SK-N-SH treated with all-trans-retinoic acid at 6 μM for 48 hours (cell line): Measurements from ENCODE around the gene SIL1.

Experiments
- ESRRG ChIP-seq: fragments of 250-450 bp; sonication (Bioruptor Pico); IDR thresholded peaks from 2 replicates; pipeline ENCODE4 v1.6.1; 2021; ENCODE audit warnings: mild to moderate bottlenecking
- GLIS3 ChIP-seq: fragments of 250-450 bp; sonication (Bioruptor Pico); IDR thresholded peaks from 2 replicates; pipeline ENCODE4 v1.5.0; 2020; ENCODE audit warnings: mild to moderate bottlenecking, moderate library complexity
- PPARA ChIP-seq: fragments of 250-450 bp; sonication (Bioruptor Pico); IDR thresholded peaks from 2 replicates; pipeline ENCODE4 v1.5.0; 2020; ENCODE audit warnings: mild to moderate bottlenecking, borderline replicate concordance
- SNAI2 ChIP-seq: fragments of 250-450 bp; sonication (Bioruptor Pico); IDR thresholded peaks from 2 replicates; pipeline ENCODE4 v1.5.0; 2020; ENCODE audit warnings: mild to moderate bottlenecking, moderate library complexity
- TOX ChIP-seq: fragments of 250-450 bp; sonication (Bioruptor Pico); IDR thresholded peaks from 2 replicates; pipeline ENCODE4 v1.8.0; 2021; ENCODE audit warnings: mild to moderate bottlenecking, moderate library complexity, borderline replicate concordance
- TSHZ2 ChIP-seq: fragments of 250-450 bp; sonication (Bioruptor Pico); IDR thresholded peaks from 2 replicates; pipeline ENCODE4 v1.5.0; 2020; ENCODE audit warnings: mild to moderate bottlenecking, moderate library complexity
- ZFP3 ChIP-seq: fragments of 250-450 bp; sonication (Bioruptor Pico); IDR thresholded peaks from 2 replicates; pipeline ENCODE4 v1.5.0; 2020; ENCODE audit warnings: mild to moderate bottlenecking, moderate library complexity
- ZFP30 ChIP-seq: fragments of 450-650 bp; formaldehyde crosslinking; IDR thresholded peaks from 2 replicates; pipeline ENCODE4 v1.5.0; 2022; ENCODE audit warnings: mild to moderate bottlenecking, moderate library complexity
- ZNF565 ChIP-seq: fragments of 450-650 bp; formaldehyde crosslinking; conservative IDR thresholded peaks from 2 replicates; pipeline ENCODE4 v1.5.0; 2020; ENCODE audit warnings: low read depth, mild to moderate bottlenecking, moderate library complexity
- ZNF8 ChIP-seq: fragments of 450-650 bp; formaldehyde crosslinking; IDR thresholded peaks from 2 replicates; pipeline ENCODE4 v1.5.0; 2020; ENCODE audit warnings: mild to moderate bottlenecking, moderate library complexity
- TF ChIP-seq, protein P1 (sequence below): fragments of 250-450 bp; sonication (Bioruptor Pico); IDR thresholded peaks from 2 replicates; pipeline ENCODE4 v1.5.1; 2020; ENCODE audit warnings: low read depth, mild to moderate bottlenecking, moderate library complexity
- TF ChIP-seq, protein P2 (sequence below): fragments of 250-450 bp; sonication (Bioruptor Pico); IDR thresholded peaks from 2 replicates; pipeline ENCODE4 v1.8.0; 2021; ENCODE audit warnings: low read depth, mild to moderate bottlenecking, moderate library complexity, borderline replicate concordance
- TF ChIP-seq, protein P3 (sequence below): fragments of 250-450 bp; sonication (Bioruptor Pico); IDR thresholded peaks from 2 replicates; pipeline ENCODE4 v1.8.0; 2020; ENCODE audit warnings: mild to moderate bottlenecking, moderate library complexity, borderline replicate concordance

DNA sequence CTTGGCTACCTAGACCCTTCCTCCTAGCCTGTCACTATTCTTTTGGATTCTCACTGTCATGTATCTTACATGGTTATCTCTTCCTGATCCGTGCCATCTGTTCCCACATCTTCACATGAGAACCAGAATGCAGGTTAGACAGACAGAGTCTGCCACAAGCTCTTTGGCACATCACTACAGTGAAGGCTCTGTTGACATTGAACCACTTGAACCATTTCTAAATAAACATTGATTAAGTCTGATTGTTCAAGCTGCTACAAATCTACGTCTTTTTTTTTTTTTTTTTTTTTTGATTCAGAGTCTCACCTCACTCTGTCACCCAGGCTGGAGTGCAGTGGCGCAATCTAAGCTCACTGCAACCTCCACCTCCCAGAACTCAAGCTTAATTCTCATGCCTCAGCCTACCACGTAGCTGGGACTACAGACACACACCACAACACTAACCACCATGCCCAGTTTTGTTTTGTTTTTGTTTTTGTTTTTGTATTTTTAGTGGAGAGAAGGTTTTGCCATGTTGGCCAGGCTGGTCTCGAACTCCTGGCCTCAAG is 237.9 kb downstream of the SIL1 start:
- TF ChIP-seq, protein P1, sequence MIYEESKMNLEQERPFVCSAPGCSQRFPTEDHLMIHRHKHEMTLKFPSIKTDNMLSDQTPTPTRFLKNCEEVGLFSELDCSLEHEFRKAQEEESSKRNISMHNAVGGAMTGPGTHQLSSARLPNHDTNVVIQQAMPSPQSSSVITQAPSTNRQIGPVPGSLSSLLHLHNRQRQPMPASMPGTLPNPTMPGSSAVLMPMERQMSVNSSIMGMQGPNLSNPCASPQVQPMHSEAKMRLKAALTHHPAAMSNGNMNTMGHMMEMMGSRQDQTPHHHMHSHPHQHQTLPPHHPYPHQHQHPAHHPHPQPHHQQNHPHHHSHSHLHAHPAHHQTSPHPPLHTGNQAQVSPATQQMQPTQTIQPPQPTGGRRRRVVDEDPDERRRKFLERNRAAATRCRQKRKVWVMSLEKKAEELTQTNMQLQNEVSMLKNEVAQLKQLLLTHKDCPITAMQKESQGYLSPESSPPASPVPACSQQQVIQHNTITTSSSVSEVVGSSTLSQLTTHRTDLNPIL: no peak
- TF ChIP-seq ZFP3 (CRISPR knock-in tag) (no peak), TOX (CRISPR knock-in tag) (no peak), SNAI2 (CRISPR knock-in tag) (no peak), ZFP30 (CRISPR knock-in tag) (no peak), ZNF8 (no peak), TSHZ2 (CRISPR knock-in tag) (no peak), ESRRG (CRISPR knock-in tag) (no peak), ZNF565 (CRISPR knock-in tag) (no peak), PPARA (CRISPR knock-in tag) (no peak), GLIS3 (CRISPR knock-in tag) (no peak)
- TF ChIP-seq, protein P2, sequence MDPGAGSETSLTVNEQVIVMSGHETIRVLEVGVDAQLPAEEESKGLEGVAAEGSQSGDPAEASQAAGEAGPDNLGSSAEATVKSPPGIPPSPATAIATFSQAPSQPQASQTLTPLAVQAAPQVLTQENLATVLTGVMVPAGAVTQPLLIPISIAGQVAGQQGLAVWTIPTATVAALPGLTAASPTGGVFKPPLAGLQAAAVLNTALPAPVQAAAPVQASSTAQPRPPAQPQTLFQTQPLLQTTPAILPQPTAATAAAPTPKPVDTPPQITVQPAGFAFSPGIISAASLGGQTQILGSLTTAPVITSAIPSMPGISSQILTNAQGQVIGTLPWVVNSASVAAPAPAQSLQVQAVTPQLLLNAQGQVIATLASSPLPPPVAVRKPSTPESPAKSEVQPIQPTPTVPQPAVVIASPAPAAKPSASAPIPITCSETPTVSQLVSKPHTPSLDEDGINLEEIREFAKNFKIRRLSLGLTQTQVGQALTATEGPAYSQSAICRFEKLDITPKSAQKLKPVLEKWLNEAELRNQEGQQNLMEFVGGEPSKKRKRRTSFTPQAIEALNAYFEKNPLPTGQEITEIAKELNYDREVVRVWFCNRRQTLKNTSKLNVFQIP: no peak
- TF ChIP-seq, protein P3, sequence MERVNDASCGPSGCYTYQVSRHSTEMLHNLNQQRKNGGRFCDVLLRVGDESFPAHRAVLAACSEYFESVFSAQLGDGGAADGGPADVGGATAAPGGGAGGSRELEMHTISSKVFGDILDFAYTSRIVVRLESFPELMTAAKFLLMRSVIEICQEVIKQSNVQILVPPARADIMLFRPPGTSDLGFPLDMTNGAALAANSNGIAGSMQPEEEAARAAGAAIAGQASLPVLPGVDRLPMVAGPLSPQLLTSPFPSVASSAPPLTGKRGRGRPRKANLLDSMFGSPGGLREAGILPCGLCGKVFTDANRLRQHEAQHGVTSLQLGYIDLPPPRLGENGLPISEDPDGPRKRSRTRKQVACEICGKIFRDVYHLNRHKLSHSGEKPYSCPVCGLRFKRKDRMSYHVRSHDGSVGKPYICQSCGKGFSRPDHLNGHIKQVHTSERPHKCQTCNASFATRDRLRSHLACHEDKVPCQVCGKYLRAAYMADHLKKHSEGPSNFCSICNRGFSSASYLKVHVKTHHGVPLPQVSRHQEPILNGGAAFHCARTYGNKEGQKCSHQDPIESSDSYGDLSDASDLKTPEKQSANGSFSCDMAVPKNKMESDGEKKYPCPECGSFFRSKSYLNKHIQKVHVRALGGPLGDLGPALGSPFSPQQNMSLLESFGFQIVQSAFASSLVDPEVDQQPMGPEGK (CRISPR knock-in tag): no peak
